Muscle of leg (tissue), 11 donors: Measurements from ENCODE around the gene PARK7. TPM values are rescaled to one million over a fixed set of nuclear protein-coding genes. Genes with fewer than 3 reads are reported as not detected.

Experiments used
- DNase-seq: peaks from one replicate; pipeline ENCODE4 v3.0.0; 2013
- H3K27ac ChIP-seq: one replicate; pipeline ENCODE4 v1.5.1; 2013; ENCODE audit warnings: mild to moderate bottlenecking, low read length, control low read depth
- H3K27me3 ChIP-seq: one replicate; pipeline ENCODE4 v1.6.1; 2013; ENCODE audit warnings: low read length; ENCODE audit not compliant: control insufficient read depth, insufficient read depth
- H3K36me3 ChIP-seq: one replicate; pipeline ENCODE4 v1.6.1; 2013; ENCODE audit warnings: low read length; ENCODE audit not compliant: control insufficient read depth, insufficient read depth
- H3K4me1 ChIP-seq: one replicate; pipeline ENCODE4 v1.6.1; 2013; ENCODE audit warnings: low read length; ENCODE audit not compliant: control insufficient read depth, insufficient read depth
- H3K4me3 ChIP-seq: one replicate; pipeline ENCODE4 v1.5.1; 2013; ENCODE audit warnings: low read length, control low read depth
- H3K9me3 ChIP-seq: replicated peaks from 2 replicates; pipeline ENCODE4 v1.6.1; 2013; ENCODE audit warnings: low read depth, low read length; ENCODE audit not compliant: control insufficient read depth
- WGBS: methylation state at CpG from one replicate; pipeline ENCODE4 v1.1.5; 2013; ENCODE audit warnings: missing lambda C conversion rate; ENCODE audit not compliant: insufficient coverage; 5-methylcytosine and 5-hydroxymethylcytosine counted together
- polyA plus RNA-seq, 8 donors: library from polyadenylated mRNA; unstranded; fragments of 120-200 nt; gene quantifications; one replicate each; pipeline versions ENCODE4 v1.2.1 to v1.2.3, GENCODE V29; 2013; ENCODE audit warnings: inconsistent platforms in 1 of 8, low replicate concordance in 1 of 8; ENCODE audit not compliant: insufficient read length in 8 of 8, insufficient read depth in 1 of 8
- total RNA-seq: library from RNA; stranded (reverse); fragments of 120-200 nt; gene quantifications from one replicate; pipeline ENCODE4 v1.2.4, GENCODE V29; 2013

Gene PARK7
- total and polyA plus RNA-seq, 9 donors, result 236 to 363 (median 328) TPM

- Histone ChIP-seq H3K27ac (no peak overlapping the region), H3K27me3 (peaks cover 13% of the 10 kb centered on the region), H3K4me3 (no peak overlapping the region), H3K9me3 (no peaks in the 10 kb centered on the region), H3K4me1 (peaks cover 13% of the 10 kb centered on the region), H3K36me3 (no peaks in the 10 kb centered on the region)
- peak; percentile 50 for DNase-seq
- WGBS, result 60% methylated on average over 1 of the region's 8 CpGs
These were observed 66.4 kb downstream of the PARK7 start for GRCh38 chr1:8027748-8028570.

DNA sequence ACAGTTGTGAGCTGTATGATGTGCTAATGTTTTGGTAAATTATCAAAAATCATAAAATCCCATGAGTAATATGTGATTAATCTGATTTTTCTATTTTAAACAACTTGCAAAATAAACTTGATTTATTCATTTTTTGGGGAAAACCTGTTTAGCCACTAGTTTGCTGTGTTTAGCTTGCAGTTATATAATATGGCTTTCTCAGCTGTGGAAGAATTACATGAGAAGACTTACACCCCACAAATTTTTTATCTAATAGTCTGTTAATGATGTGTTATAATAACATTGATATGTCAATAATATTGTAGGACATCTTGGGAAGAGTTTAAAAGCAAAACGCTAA, 67.0 kb downstream of the PARK7 start:
- peaks cover 13% of the 10 kb centered on the region for H3K4me1 ChIP-seq
- H3K27me3 ChIP-seq, result peaks cover 13% of the 10 kb centered on the region
- no peak overlapping the region for H3K27ac ChIP-seq
- no CpG with 5 or more reads among the region's 1 CpG for WGBS
- H3K4me3 ChIP-seq, result no peak overlapping the region
- DNase-seq, result no peak
- H3K36me3 ChIP-seq, result no peaks in the 10 kb centered on the region
- no peaks in the 10 kb centered on the region for H3K9me3 ChIP-seq

DNA sequence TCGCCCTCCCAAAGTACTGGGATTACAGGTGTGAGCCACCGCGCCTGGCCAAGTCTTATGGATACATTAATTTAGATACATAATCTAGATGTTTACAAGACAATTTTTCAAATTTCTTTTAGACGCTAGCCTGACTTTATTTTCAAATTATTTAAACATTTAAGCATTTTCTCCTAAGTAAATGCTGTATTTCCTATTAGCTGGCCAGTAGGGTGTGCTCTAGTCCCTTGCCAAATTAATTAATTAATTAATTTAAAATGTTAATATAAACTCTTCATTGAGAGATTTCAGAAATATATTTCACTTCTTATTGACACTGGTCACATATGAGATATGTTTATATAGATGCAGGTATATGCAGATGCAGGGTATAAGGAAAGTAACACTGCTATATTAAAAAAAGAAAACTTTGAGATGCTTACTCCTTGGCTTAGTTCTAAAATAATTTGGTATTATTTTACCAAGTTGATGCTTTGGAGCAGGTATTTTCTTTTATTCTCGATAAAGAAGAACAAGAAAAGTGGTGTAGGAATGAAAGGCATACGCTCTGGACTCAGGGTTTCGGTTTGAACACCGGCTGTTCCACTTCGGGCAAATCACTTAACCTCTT, 69.8 kb downstream of the PARK7 start:
- WGBS, result 85% methylated on average over 5 of the region's 9 CpGs

DNA sequence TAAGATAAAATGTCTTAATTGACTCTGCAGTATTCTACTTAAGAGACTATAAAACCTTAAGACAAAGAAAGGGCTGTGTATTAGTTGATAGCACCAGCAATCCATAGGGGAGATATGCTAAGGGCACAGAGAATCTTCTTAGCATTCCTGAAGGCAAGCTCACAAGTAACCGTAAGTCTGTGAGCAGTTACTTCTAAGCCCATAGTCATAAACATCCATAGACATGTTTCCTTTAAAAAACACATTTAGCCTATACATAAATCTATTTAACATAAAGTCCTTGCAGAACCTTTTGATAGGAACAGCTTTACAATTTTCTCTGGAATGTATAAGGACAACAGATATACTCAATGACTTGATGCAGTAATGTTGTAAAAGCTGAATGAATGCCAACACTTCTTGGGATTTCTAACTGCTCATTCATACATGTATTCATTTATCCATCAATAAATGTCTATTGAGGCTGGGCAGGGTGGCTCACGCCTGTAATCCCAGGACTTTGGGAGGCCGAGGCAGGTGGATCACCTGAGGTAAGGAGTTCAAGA, 70.9 kb downstream of the PARK7 start:
- Histone ChIP-seq H3K27me3 (no peaks in the 10 kb centered on the region), H3K4me1 (peaks cover 2% of the 10 kb centered on the region), H3K4me3 (no peak overlapping the region), H3K36me3 (no peaks in the 10 kb centered on the region), H3K27ac (no peak overlapping the region), H3K9me3 (no peaks in the 10 kb centered on the region)
- DNase-seq, result no peak
- no CpG with 5 or more reads among the region's 3 CpGs for WGBS

More for the DNA sequence above, 69.8 kb downstream of the PARK7 start:
- no peaks in the 10 kb centered on the region for H3K36me3 ChIP-seq
- peaks cover 10% of the 10 kb centered on the region for H3K4me1 ChIP-seq
- H3K4me3 ChIP-seq, result no peak overlapping the region
- H3K9me3 ChIP-seq, result no peaks in the 10 kb centered on the region
- peaks cover 9% of the 10 kb centered on the region for H3K27me3 ChIP-seq
- DNase-seq, result peak; percentile 54
- no peak overlapping the region for H3K27ac ChIP-seq

- no peak overlapping the region for H3K4me3 ChIP-seq
- H3K36me3 ChIP-seq, result no peaks in the 10 kb centered on the region
- no peak overlapping the region for H3K27ac ChIP-seq
- no peaks in the 10 kb centered on the region for H3K9me3 ChIP-seq
- no peaks in the 10 kb centered on the region for H3K27me3 ChIP-seq
- no peak for DNase-seq
- no peaks in the 10 kb centered on the region for H3K4me1 ChIP-seq
- 81% methylated on average over 4 of the region's 6 CpGs for WGBS
These were observed 71.8 kb downstream of the PARK7 start for GRCh38 chr1:8033322-8033721.

Other genes starting within 250 kb of the PARK7 start
- gene VAMP3, start 190.4 kb upstream of the PARK7 start, total RNA-seq, result 57.5 TPM
- gene VAMP3, start 190.4 kb upstream of the PARK7 start, polyA plus RNA-seq, result 10 to 100 TPM; 63.5 to 80.4 (median 73.0) TPM
- 3.5 TPM for gene PER3, start 177.4 kb upstream of the PARK7 start, total RNA-seq
- 1 to 10 TPM; 4.1 to 8.8 (median 5.8) TPM for gene PER3, start 177.4 kb upstream of the PARK7 start, polyA plus RNA-seq
- gene UTS2, start 108.6 kb upstream of the PARK7 start, total RNA-seq, result not detected
- gene UTS2, start 108.6 kb upstream of the PARK7 start, polyA plus RNA-seq, result under 1 TPM in 1 of 8 donors, not detected in 7; 0.21 TPM
- gene TNFRSF9, start 20.9 kb upstream of the PARK7 start, total RNA-seq, result 0.13 TPM
- under 1 TPM in 7 of 8 donors, not detected in 1; 0.04 to 0.19 (median 0.08) TPM for gene TNFRSF9, start 20.9 kb upstream of the PARK7 start, polyA plus RNA-seq
- gene ERRFI1, start 64.6 kb downstream of the PARK7 start, total RNA-seq, result 3.9 TPM
- gene ERRFI1, start 64.6 kb downstream of the PARK7 start, polyA plus RNA-seq, result 10 to 100 TPM in 1 of 8 donors, 1 to 10 TPM in 7; 5.5 to 10.3 (median 6.2) TPM